HG03460 (cell line): ENCODE data around the gene USP1.
A peak's percentile ranks its signal among the peaks of the same experiment; 100 is the strongest.

Source experiments
- ATAC-seq: cut with Tn5 transposase; IDR thresholded peaks from one replicate; pipeline ENCODE4 v1.9.1; 2021; ENCODE audit not compliant: unreplicated experiment

Gene USP1

GRCh38 chr1:62425041-62425440 is 11.8 kb upstream of the USP1 start:
- ATAC-seq: no peak

GRCh38 chr1:62426237-62426636 is 10.6 kb upstream of the USP1 start:
- no peak for ATAC-seq

- ATAC-seq: no peak
Observed at GRCh38 chr1:62426794-62427193, 10.1 kb upstream of the USP1 start.

DNA sequence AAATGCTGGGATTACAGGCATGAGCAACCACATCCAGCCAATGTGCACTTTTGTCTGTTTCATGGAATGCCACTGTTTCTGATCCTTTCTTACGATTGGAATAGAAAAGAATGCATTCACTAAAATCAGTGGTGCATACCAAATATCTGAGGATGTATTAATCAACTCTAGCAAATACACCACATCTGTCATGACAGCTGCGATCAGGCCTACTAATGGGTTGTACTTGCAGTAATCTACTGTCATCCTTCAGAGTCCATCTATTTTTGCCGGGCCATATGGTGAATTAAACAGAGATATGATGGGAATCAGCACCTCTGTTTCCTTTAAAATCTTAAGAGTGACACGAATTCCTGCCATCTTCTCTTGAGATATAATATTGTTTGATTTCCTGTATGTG is 8.5 kb upstream of the USP1 start:
- no peak for ATAC-seq

DNA sequence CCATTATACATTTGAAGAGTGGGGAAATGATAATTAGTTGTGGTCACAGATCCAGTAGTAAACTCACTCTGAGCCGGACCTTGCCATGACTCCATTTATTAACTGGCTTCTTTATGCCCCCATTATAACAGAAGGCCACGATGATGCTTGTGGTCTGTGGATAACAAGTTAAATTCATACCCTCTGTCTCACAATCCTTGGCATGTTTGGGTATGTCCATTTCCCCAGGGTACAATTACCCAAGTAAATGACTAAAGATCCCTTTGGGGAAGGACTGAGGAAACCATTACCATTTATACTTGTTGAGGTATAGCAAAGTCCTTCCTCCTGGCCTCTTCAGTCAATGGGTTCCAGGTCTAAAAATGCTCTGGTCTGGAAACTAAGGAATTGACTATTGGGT is 7.3 kb upstream of the USP1 start:
- no peak for ATAC-seq

DNA sequence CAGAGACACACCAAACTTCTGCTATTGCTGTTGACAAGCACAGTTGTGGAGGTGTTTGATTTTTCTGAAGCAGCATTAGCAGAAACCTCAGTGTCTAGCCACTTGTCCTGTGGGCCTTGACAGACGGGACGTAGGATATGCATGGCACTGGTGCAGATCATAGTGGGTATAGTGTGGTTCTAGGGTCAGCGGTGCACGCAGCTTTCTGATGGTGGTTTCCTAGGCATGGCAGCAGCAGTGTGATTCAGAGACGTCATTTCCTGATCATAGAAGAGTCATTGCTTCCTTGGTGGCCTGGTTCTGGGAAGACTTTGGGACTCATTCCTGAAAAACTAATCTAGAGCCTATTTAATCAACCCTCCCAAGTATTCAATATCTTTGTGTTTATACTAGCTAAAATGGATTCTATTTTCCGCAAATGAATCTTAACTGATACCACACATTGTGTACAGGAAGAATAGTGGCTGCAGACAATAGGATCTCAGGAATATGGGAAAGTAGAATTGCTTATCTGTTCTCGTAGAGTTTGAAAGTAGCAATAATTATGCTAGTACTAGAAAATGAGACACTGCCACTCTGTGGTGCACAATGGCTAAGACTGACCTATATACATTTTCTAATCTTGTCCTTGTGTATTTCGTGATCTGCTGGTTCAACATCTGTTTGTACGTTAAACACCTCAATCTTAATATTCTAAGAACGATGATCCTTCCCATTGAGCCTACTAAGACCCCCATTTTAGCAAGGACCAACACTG is 2.8 kb upstream of the USP1 start:
- ATAC-seq: no peak

DNA sequence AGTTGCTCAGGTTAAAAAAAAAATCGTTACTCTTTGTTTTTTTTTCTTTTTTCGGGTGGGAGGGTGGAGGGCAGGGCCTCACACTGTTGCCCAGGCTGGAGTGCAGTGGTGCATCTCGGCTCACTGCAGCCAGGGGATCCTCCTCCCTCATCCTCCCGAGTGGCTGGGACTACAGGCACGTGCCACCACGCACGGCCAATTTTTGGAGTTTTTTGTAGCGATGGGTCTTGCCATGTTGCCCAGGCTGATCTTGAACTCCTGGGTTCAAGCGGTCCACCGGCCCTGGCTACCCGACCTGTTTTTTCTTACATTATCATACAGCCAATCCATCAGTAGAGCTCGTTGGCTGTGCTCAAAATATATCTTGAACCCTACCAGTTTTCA is 2.2 kb upstream of the USP1 start:
- ATAC-seq: no peak

- ATAC-seq: peak; percentile 8
Observed at GRCh38 chr1:62435231-62436038, 1.4 kb upstream of the USP1 start.

- ATAC-seq: peak; percentile 57
Observed at GRCh38 chr1:62436039-62436465, 797 bp upstream of the USP1 start.

- ATAC-seq: no peak
Observed at GRCh38 chr1:62437273-62437940, 558 bp downstream of the USP1 start.

GRCh38 chr1:62438163-62438562 is 1.3 kb downstream of the USP1 start:
- ATAC-seq: no peak

- peak; percentile 31 for ATAC-seq
Observed at GRCh38 chr1:62439652-62440371, 3.0 kb downstream of the USP1 start.

DNA sequence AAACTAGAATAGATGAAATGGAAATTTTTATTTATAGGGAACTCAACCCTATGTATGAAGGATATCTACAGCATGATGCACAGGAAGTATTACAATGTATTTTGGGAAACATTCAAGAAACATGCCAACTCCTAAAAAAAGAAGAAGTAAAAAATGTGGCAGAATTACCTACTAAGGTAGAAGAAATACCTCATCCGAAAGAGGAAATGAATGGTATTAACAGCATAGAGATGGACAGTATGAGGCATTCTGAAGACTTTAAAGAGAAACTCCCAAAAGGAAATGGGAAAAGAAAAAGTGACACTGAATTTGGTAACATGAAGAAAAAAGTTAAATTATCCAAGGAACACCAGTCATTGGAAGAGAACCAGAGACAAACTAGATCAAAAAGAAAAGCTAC is 7.9 kb downstream of the USP1 start:
- ATAC-seq: no peak

GRCh38 chr1:62448221-62448933 is 11.5 kb downstream of the USP1 start:
- ATAC-seq: no peak

DNA sequence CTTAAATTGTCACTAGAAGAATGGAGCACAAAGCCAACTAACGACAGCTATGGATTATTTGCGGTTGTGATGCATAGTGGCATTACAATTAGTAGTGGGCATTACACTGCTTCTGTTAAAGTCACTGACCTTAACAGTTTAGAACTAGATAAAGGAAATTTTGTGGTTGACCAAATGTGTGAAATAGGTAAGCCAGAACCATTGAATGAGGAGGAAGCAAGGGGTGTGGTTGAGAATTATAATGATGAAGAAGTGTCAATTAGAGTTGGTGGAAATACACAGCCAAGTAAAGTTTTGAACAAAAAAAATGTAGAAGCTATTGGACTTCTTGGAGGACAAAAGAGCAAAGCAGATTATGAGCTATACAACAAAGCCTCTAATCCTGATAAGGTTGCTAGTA is 13.5 kb downstream of the USP1 start:
- ATAC-seq: no peak

DNA sequence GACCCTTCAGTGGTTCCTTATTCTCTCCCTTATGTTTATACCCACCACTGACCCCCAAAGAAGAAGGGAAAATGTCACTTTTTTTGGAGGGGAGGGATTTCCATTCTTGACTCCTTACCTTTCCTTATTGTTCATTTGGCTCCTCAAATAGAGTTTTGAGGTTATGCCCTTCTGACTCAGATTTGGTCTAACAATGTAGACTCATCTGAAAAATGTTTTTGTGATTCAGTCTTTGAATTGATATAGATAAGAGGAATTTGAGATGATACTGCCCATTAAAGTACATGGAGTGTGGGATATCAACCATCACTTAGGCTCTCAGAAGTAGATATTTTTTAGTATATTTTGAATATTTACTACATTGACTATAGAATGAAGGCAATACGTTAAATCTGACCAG is 16.1 kb downstream of the USP1 start:
- ATAC-seq: no peak

GRCh38 chr1:62457955-62458354 is 21.1 kb downstream of the USP1 start:
- ATAC-seq: no peak

GRCh38 chr1:62462370-62462769 is 25.5 kb downstream of the USP1 start:
- no peak for ATAC-seq

GRCh38 chr1:62467092-62467491 is 30.2 kb downstream of the USP1 start:
- ATAC-seq: no peak

DNA sequence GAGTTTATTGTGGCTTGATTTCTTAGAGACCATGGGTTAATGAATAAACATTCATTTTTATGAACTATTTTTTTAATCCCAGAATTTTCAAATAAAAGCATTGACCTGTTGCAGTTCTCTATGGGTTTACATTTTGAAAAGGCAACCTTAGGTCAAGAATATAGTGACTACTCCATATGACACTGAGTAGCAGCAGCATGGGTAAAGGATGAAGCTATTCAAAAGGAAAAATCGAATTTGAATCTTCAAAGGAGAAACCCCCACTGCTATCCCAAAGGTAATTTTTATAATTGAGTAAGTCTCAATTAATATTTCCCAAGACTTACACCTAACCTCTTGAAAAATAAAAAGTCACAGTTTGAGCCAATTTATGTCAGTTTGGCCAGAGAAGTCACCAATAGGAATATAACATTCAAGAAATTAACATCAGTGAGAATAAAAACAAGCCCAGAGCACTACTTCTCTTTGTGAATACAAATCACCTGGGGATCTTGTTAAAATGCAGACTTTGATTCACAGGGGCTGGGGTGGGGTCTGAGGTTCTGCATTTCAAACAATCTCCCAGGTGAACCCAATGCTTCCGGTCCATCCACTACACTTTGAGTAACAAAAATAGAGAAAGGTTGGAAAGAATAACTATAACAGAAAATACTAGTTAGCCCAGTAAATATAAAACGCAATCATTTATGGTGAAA is 39.8 kb downstream of the USP1 start:
- ATAC-seq: no peak
